Caki2 (cell line): ENCODE measurements around the gene PTPN9. TPM values are rescaled to one million over a fixed set of nuclear protein-coding genes. Genes with fewer than 3 reads are reported as not detected.
A peak's percentile ranks its signal among the peaks of the same experiment; 100 is the strongest.
"Not testable (repeated sequence)": the region's sequence is repeated elsewhere in the genome, so short reads cannot be mapped to it uniquely, and the experiment has no call there.

ENCODE experiments used
- DNase-seq: peaks from one replicate; pipeline ENCODE4 v3.0.0-alpha.2; 2015; ENCODE audit warnings: low read depth
- in situ Hi-C: cut with HindIII; loops from 2 replicates; pipeline ENCODE4 v1.10.0; 2016; ENCODE audit warnings: low sequenced_read_pairs, low pct_unique_long_range_greater_than_20kb, mixed read lengths
- total RNA-seq: library from RNA; depleted of rRNA; stranded (reverse); fragments of >200 nt; shearing (Covaris generic); gene quantifications from 2 replicates; pipeline ENCODE4 v1.2.3, GENCODE V29; 2014; ENCODE audit warnings: low replicate concordance

Gene PTPN9
- total RNA-seq, 1 experiment from 2014 or later, result 18.1 TPM

- in situ Hi-C loops, result no loop called here
- DNase-seq, result no peak
These were observed 10.0 kb upstream of the PTPN9 start for GRCh38 chr15:75589071-75589470.

DNA sequence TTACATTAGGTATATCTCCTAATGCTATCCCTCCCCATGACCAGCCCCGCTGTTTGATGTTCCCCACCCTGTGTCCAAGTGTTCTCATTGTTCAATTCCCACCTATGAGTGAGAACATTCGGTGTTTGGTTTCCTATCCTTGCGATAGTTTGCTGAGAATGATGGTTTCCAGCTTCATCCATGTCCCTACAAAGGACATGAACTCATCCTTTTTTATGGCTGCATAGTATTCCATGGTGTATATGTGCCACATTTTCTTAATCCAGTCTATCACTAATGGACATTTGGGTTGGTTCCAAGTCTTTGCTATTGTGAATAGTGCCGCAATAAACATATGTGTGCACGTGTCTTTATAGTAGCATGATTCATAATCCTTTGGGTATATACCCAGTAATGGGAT is 7.3 kb upstream of the PTPN9 start:
- in situ Hi-C loops, DNase-seq: not testable (repeated sequence)

- DNase-seq, result no peak
- in situ Hi-C loops, result no loop called here
These were observed 5.0 kb upstream of the PTPN9 start for GRCh38 chr15:75584121-75584520.

GRCh38 chr15:75583701-75584100 is 4.6 kb upstream of the PTPN9 start:
- in situ Hi-C loops, result no loop called here
- no peak for DNase-seq

- in situ Hi-C loops, result not testable (repeated sequence)
These were observed 3.8 kb upstream of the PTPN9 start for GRCh38 chr15:75582943-75583342.

DNA sequence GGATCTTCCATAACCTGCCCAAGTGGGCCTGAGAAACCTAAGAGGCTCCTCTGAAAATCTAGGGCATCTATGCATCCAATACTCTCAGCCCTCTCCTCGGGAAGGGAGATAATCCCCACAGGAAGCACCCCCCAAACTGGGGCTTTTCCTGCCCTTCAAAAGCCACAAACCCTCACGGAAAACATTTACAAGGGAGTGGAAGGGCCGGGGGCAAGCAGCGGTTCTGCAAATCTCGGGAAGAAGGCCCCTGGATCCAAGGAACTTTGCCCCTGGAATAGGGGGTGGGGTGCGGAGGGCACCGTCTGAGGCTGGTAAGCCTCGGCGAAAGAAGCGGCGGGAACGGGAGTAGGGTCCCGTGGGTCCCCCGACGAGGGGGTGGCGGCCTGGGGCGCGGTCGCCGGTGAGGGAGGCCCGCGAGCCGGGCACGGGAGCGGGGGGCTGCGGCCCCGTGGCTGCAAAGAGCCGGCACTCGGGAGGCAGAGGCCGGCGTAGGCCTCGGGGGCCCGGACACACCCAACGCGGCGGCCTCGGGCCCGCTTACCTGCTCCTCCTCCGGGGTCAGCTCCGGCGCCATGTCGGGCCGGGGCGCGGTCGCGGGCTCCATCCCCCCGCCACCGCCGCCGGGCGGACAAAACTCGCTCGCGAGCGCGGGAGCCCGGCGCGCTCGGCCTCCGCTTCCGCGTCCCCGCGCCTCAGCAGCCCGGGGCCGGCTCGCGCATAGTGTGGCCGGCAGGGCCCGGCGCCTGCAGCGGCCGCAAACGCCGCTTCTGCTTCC is 755 bp downstream of the PTPN9 start:
- in situ Hi-C loops, result no loop called here
- DNase-seq, result peak; percentile 19

More at GRCh38 chr15:75582943-75583342, 3.8 kb upstream of the PTPN9 start:
- not testable (repeated sequence) for DNase-seq

- no peak for DNase-seq
- in situ Hi-C loops, result no loop called here
These were observed 1.5 kb downstream of the PTPN9 start for GRCh38 chr15:75577401-75578172.

DNA sequence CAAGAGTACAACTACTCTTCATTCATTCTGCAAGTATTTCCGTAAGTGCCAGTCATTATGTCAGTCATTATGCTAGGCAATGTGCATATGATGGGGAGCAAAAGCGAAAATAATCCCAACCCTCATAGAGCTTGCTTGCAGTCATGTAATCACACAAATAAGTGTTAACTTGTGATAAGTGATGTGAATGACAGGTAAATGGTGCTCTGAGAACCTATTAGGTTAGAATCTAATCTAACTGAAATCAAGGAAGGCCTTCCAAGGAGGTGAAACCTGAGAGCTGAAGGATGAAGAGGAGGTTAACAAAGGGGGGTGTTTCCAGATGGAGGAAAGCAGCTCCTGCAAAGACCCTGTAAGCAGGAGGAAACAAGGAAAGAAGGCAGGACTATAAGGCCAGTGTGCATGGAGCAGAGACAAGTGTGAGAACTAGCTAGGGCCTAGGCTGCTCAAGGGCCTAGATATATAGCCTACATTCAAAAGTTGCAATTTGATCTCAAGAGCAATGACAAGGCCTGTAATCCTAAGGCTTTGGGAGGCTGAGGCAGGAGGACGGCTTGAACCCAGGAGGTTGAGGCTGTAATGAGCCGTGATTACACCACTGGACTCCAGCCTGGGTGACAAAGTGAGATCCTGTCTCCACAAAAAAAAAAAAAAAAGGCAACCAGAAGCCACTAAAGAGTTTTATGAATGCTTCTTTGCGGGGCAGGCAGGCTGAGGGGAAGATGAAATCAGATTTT is 5.3 kb downstream of the PTPN9 start:
- no peak for DNase-seq
- in situ Hi-C loops, result no loop called here

DNA sequence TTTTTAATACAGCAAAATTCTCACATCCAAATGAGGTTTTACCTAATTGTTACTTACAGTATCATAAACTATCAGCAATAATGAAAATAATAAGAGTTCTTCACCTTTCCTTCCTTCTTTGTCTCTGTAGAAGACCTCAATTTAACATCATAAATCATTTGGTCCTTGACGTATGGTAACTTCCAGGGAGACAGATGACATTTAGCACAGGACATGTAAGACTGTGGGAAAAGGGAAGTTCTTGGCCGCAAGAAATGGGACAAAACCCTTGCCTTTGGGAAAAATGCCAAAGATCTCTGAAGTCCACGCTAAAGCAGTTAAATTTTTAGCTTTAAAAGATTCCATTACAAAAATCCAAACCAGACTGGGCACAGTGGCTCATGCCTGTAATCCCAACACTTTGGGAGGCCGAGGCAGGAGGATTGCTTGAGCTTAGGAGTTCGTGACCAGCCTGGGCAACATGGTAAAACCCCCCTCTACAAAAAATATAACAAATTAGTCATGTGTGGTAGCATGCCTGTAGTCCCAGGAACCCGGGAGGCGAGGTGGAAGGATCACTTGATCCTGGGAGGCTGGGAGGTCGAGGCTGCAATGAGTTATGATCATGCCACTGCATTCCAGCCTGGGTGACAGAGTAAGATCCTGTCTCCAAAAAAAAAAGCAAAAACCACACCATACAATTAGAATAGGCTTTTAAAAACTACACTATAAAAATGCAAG is 8.8 kb downstream of the PTPN9 start:
- in situ Hi-C loops, result no loop called here
- no peak for DNase-seq

DNA sequence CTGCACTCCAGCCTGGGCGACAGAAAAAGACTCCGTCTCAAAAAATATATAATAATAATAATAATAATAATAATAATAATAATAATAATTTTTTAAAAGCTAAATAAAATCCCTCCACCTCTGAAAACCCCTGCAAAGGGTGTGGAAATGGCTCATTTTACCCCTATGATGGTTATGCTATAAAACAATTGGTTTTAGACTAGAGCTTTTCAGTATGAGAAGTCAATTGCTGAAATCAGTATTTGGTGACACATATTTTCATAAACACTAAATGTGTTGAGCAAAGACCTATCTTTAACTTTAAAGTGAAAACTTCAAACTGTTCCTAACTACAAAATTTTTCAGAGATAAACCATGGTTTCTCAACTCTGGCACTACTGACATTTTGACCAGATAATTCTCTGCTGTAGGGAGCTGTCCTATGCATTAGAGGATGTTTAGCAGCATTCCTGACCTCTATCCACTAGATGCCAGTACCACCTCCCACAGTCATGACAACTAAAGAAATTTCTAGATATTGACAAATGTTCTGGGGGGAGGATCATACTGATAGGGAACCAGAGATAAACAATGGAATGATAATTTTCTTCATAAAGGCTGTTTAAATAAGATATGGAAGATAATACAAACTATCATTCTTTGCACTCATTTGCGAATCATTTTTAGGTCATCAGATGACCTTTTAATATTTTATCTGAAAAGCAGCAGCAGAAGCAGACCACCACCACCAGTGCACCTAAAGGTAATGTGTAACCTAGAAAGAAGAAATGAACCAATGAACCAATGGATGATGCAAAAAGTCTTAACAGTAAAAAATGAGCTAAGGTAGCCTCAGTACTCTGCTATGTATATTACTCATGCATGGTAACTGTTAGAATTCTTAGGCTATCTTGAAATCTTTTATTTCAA is 13.8 kb downstream of the PTPN9 start:
- DNase-seq, result no peak
- in situ Hi-C loops, result no loop called here

GRCh38 chr15:75561888-75562287 is 17.2 kb downstream of the PTPN9 start:
- DNase-seq, result no peak
- in situ Hi-C loops, result no loop called here

GRCh38 chr15:75559360-75559759 is 19.8 kb downstream of the PTPN9 start:
- in situ Hi-C loops, DNase-seq: not testable (repeated sequence)

DNA sequence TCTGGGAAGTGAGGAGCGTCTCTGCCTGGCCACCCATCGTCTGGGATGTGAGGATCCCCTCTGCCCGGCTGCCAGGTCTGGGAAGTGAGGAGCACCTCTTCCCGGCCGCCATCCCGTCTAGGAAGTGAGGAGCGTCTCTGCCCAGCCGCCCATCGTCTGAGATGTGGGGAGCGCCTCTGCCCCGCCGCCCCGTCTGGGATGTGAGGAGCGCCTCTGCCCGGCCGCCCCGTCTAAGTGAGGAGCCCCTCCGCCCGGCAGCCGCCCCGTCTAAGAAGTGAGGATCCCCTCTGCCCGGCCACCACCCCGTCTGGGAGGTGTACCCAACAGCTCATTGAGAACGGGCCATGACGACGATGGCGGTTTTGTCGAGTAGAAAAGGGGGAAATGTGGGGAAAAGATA is 20.2 kb downstream of the PTPN9 start:
- DNase-seq, in situ Hi-C loops: not testable (repeated sequence)

DNA sequence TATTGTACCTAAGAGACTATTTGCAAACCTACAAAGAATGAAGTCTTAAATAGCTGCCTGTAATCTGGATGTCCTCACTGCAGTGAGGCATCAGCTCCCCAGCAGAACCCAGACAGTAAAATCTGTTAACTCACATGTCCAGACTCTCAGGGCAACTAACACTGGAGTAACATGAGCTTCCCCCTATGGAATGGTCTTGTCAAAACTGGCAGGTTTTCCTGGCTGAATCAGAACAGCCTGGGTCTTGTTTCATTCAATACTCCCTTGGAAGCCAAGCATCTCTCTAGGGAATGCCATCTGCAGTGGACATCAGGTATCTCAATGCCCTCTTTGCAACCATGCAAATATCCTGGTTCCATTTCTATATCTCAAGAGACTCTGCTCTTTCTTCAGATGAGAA is 24.4 kb downstream of the PTPN9 start:
- DNase-seq, result no peak
- in situ Hi-C loops, result no loop called here

GRCh38 chr15:75553659-75554058 is 25.5 kb downstream of the PTPN9 start:
- in situ Hi-C loops, result no loop called here
- no peak for DNase-seq

GRCh38 chr15:75551091-75551490 is 28.0 kb downstream of the PTPN9 start:
- in situ Hi-C loops, result no loop called here

DNA sequence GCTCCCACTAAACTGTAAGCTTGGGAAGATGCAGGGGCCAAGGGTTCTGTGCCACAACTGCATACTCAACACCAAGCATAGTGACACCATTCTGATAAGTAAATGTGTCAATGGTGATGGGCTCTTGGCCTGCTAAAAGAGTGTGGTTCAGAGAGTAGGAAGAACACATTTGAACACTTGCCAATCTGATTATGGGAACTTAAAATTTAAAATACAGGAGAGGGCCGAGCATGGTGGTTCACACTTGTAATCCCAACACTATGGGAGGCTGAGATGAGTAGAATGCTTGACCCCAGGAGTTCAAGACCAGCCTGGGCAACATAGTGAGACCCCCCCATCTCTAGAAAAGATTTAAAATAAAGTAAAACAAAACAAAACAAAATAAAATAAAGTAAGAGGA is 34.1 kb downstream of the PTPN9 start:
- in situ Hi-C loops, result no loop called here

More at GRCh38 chr15:75551091-75551490, 28.0 kb downstream of the PTPN9 start:
- DNase-seq, result no peak

More for the DNA sequence above, 34.1 kb downstream of the PTPN9 start:
- DNase-seq, result no peak
